Parathyroid adenoma (tissue), 2 donors: Measurements from ENCODE around the gene MCM9.

Source experiments
- H2AFZ ChIP-seq: fragments of 300-600 bp; sonication (generic); one replicate; pipeline ENCODE4 v1.7.0; 2017; ENCODE audit warnings: antibody characterized with exemption, mild to moderate bottlenecking
- H3K27ac ChIP-seq: fragments of 300-600 bp; sonication (generic); one replicate; pipeline ENCODE4 v1.7.0; 2017
- H3K27me3 ChIP-seq: fragments of 300-600 bp; sonication (generic); one replicate; pipeline ENCODE4 v1.7.0; 2017; ENCODE audit warnings: low read length; ENCODE audit not compliant: control insufficient read depth, insufficient read depth
- H3K36me3 ChIP-seq: fragments of 300-600 bp; sonication (generic); one replicate; pipeline ENCODE4 v1.7.0; 2017; ENCODE audit warnings: low read length; ENCODE audit not compliant: control insufficient read depth, insufficient read depth
- H3K4me1 ChIP-seq: fragments of 300-600 bp; sonication (generic); one replicate; pipeline ENCODE4 v1.7.0; 2017; ENCODE audit warnings: control low read depth
- H3K4me2 ChIP-seq: fragments of 300-600 bp; sonication (generic); one replicate; pipeline ENCODE4 v1.7.0; 2017; ENCODE audit warnings: low read length
- H3K4me3 ChIP-seq: fragments of 300-600 bp; sonication (generic); one replicate; pipeline ENCODE4 v1.7.0; 2017; ENCODE audit warnings: low read depth, low read length
- H3K79me2 ChIP-seq: fragments of 300-600 bp; sonication (generic); one replicate; pipeline ENCODE4 v1.7.0; 2017; ENCODE audit warnings: control low read depth
- H3K9ac ChIP-seq: fragments of 300-600 bp; sonication (generic); one replicate; pipeline ENCODE4 v1.7.0; 2017; ENCODE audit warnings: mild to moderate bottlenecking
- H3K9me3 ChIP-seq: fragments of 300-600 bp; sonication (generic); one replicate; pipeline ENCODE4 v1.7.0; 2017; ENCODE audit warnings: low read length; ENCODE audit not compliant: control insufficient read depth
- TF ChIP-seq, protein P1 (sequence below): fragments of 300-600 bp; sonication (generic); IDR thresholded peaks from one replicate; pipeline ENCODE4 v1.7.0; 2017; ENCODE audit warnings: antibody characterized with exemption, mild to moderate bottlenecking
- donor health status: primary hyperparathyroidism.

Gene MCM9

GRCh38 chr6:118897386-118897785 lies 37.6 kb downstream of the MCM9 start:
- no peak overlapping the region for H3K9ac ChIP-seq
- peaks cover 30% of the 10 kb centered on the region for H3K79me2 ChIP-seq
- peaks cover 12% of the 10 kb centered on the region for H3K4me1 ChIP-seq

DNA sequence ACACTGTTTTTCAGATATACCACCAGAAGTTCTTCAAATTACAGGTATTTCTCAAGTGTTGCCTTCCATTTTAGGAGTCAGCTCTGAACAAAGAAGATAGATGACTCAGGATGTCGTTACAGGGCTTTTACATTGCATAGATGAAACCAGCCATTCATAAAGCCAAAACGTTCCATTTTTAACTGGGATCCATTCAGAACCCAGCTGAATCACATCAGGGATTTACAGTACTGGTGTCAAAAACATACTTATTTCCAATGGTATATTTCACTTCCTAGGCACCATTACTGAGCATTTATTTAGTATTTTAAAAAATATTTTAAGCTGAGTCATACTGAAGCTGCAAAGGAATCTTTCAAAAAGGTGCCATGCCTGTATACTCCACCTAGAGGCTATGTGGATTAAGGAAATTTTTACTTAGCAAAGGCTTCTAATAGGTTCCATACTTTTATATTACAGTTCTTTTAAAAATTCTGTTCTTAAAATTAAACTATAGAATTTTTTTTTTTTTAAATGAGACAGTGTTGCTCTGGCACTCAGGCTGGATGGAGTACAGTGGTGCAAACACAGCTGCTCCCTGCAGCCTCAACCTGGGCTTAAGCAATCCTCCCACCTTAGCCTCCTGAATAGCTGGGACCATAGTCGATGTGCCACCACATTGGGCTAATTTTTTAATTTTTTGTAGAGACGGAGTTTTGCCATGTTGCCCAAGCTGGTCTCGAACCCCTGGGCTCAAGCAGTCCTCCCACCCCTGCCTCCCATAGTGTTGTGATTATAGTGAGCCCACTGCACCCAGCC lies 38.4 kb downstream of the MCM9 start:
- no peak overlapping the region for H3K27ac ChIP-seq

More at GRCh38 chr6:118897386-118897785, 37.6 kb downstream of the MCM9 start:
- Histone ChIP-seq H3K4me3 (no peak overlapping the region), H3K4me2 (no peak overlapping the region), H3K36me3 (no peaks in the 10 kb centered on the region), H2AFZ (no peak overlapping the region), H3K27me3 (no peaks in the 10 kb centered on the region), H3K27ac (no peak overlapping the region), H3K9me3 (no peaks in the 10 kb centered on the region)
- TF ChIP-seq, protein P1, sequence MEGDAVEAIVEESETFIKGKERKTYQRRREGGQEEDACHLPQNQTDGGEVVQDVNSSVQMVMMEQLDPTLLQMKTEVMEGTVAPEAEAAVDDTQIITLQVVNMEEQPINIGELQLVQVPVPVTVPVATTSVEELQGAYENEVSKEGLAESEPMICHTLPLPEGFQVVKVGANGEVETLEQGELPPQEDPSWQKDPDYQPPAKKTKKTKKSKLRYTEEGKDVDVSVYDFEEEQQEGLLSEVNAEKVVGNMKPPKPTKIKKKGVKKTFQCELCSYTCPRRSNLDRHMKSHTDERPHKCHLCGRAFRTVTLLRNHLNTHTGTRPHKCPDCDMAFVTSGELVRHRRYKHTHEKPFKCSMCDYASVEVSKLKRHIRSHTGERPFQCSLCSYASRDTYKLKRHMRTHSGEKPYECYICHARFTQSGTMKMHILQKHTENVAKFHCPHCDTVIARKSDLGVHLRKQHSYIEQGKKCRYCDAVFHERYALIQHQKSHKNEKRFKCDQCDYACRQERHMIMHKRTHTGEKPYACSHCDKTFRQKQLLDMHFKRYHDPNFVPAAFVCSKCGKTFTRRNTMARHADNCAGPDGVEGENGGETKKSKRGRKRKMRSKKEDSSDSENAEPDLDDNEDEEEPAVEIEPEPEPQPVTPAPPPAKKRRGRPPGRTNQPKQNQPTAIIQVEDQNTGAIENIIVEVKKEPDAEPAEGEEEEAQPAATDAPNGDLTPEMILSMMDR = no peak

DNA sequence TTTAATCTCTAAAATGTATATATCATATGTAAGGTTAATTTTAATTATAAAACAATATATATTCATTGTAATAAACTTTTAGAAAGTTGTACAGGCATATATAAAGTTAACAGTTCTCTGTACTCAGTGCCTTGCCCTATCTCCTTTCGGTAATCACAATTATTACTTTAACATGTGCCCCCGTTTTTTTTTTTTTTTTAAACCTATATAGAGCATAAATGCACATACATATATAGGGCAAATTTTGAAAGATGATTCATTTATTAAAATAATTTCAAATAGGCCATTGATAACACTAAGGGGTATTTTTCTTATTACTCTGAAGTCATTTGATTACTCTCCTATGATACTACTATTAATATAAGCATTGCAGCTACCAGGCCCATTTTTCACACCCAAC lies 39.1 kb downstream of the MCM9 start:
- Histone ChIP-seq H2AFZ (no peak overlapping the region), H3K36me3 (no peaks in the 10 kb centered on the region), H3K9me3 (no peaks in the 10 kb centered on the region), H3K27me3 (no peaks in the 10 kb centered on the region), H3K4me1 (peaks cover 17% of the 10 kb centered on the region), H3K27ac (no peak overlapping the region), H3K9ac (no peak overlapping the region), H3K79me2 (peaks cover 30% of the 10 kb centered on the region), H3K4me3 (no peak overlapping the region), H3K4me2 (no peak overlapping the region)
- TF ChIP-seq, protein P1 = no peak

More for the DNA sequence above, 38.4 kb downstream of the MCM9 start:
- H2AFZ ChIP-seq = no peak overlapping the region
- TF ChIP-seq, protein P1 = peak; percentile 36
- H3K9ac ChIP-seq = no peak overlapping the region
- H3K4me3 ChIP-seq = no peak overlapping the region
- H3K4me1 ChIP-seq = peaks cover 20% of the 10 kb centered on the region
- no peak overlapping the region for H3K4me2 ChIP-seq
- no peaks in the 10 kb centered on the region for H3K9me3 ChIP-seq
- peaks cover 30% of the 10 kb centered on the region for H3K79me2 ChIP-seq
- no peaks in the 10 kb centered on the region for H3K27me3 ChIP-seq
- no peaks in the 10 kb centered on the region for H3K36me3 ChIP-seq

GRCh38 chr6:118895261-118895560 lies 39.7 kb downstream of the MCM9 start:
- H3K9ac ChIP-seq = no peak overlapping the region
- TF ChIP-seq, protein P1 = no peak
- no peaks in the 10 kb centered on the region for H3K36me3 ChIP-seq
- H3K27ac ChIP-seq = peak overlapping the region; percentile 89
- H3K4me2 ChIP-seq = peak overlapping the region; percentile 84
- H3K79me2 ChIP-seq = peaks cover 30% of the 10 kb centered on the region
- H3K4me1 ChIP-seq = peaks cover 12% of the 10 kb centered on the region
- no peaks in the 10 kb centered on the region for H3K9me3 ChIP-seq
- H2AFZ ChIP-seq = peak overlapping the region; percentile 51
- H3K27me3 ChIP-seq = no peaks in the 10 kb centered on the region
- peak overlapping the region; percentile 80 for H3K4me3 ChIP-seq
